Smooth muscle cell (in vitro differentiated cells): Measurements from ENCODE around the gene CCDC13. TPM values are rescaled to one million over a fixed set of nuclear protein-coding genes. Genes with fewer than 3 reads are reported as not detected.

Experiments used
- DNase-seq: peaks from one replicate; lab custom pipeline; 2025; ENCODE audit not compliant: unreplicated experiment; lab: John Stamatoyannopoulos, UW
- H2AFZ ChIP-seq: fragments of 200-600 bp; sonication (generic); 2 replicates; pipeline ENCODE4 v1.6.0; 2016; ENCODE audit warnings: antibody characterized with exemption, low read depth, mild to moderate bottlenecking
- H3F3A ChIP-seq: fragments of 200-600 bp; sonication (generic); 2 replicates; pipeline ENCODE4 v1.6.0; 2017; ENCODE audit warnings: antibody characterized with exemption, low read depth
- H3K27ac ChIP-seq: fragments of 200-600 bp; sonication (generic); 2 replicates; pipeline ENCODE4 v1.5.1; 2016; ENCODE audit warnings: low read depth, mild to moderate bottlenecking
- H3K27me3 ChIP-seq: fragments of 200-600 bp; sonication (generic); 2 replicates; pipeline ENCODE4 v1.6.1; 2016; ENCODE audit warnings: low read depth, mild to moderate bottlenecking
- H3K36me3 ChIP-seq: fragments of 200-600 bp; sonication (generic); 2 replicates; pipeline ENCODE4 v1.5.1; 2016; ENCODE audit warnings: low read depth
- H3K4me1 ChIP-seq: fragments of 200-600 bp; sonication (generic); 2 replicates; pipeline ENCODE4 v1.5.1; 2016; ENCODE audit warnings: low read depth
- H3K4me2 ChIP-seq: fragments of 200-600 bp; sonication (generic); 2 replicates; pipeline ENCODE4 v1.6.0; 2016; ENCODE audit warnings: mild to moderate bottlenecking
- H3K4me3 ChIP-seq: fragments of 200-600 bp; sonication (generic); 2 replicates; pipeline ENCODE4 v1.5.1; 2016; ENCODE audit warnings: mild to moderate bottlenecking
- H3K79me2 ChIP-seq: fragments of 200-600 bp; sonication (generic); 2 replicates; pipeline ENCODE4 v1.6.0; 2016; ENCODE audit warnings: low read depth, mild to moderate bottlenecking
- H3K9ac ChIP-seq: fragments of 200-600 bp; sonication (generic); 2 replicates; pipeline ENCODE4 v1.6.0; 2016; ENCODE audit warnings: low read depth
- H3K9me3 ChIP-seq: fragments of 200-600 bp; sonication (generic); replicated peaks from 2 replicates; pipeline ENCODE4 v1.5.1; 2016; ENCODE audit warnings: low read depth
- H4K20me1 ChIP-seq: fragments of 200-600 bp; sonication (generic); 2 replicates; pipeline ENCODE4 v1.6.0; 2016; ENCODE audit warnings: low read depth
- CTCF ChIP-seq: fragments of 200-600 bp; sonication (generic); IDR thresholded peaks from 2 replicates; pipeline ENCODE4 v1.5.1; 2017; ENCODE audit warnings: borderline replicate concordance, mild to moderate bottlenecking, antibody characterized with exemption; ENCODE audit not compliant: insufficient read depth, poor library complexity, severe bottlenecking
- whole genome bisulfite sequencing: methylation state at CpG from one replicate; pipeline ENCODE4 v1.1.7; 2016; ENCODE audit warnings: low lambda C conversion rate; 5-methylcytosine and 5-hydroxymethylcytosine counted together
- polyA plus RNA-seq: library from polyadenylated mRNA; unstranded; fragments of >200 nt; fragmentation: Nextera tagmentation; extraction: Ambion mirVana; gene quantifications from 2 replicates; pipeline ENCODE4 v1.2.1, GENCODE V29; 2016
- total RNA-seq: library from RNA; depleted of rRNA; stranded (reverse); fragments of >200 nt; gene quantifications from 2 replicates; pipeline ENCODE4 v1.2.3, GENCODE V29; 2014

Gene CCDC13
- total and polyA plus RNA-seq, 2 experiments from 2014 or later: not detected

- no peak overlapping the region for H3K27ac ChIP-seq
- no peaks in the 10 kb centered on the region for H3K36me3 ChIP-seq
- H3K4me3 ChIP-seq: no peak overlapping the region
- no peak for TF ChIP-seq CTCF
- DNase-seq: no peak
- peaks cover 4% of the 10 kb centered on the region for H3K4me1 ChIP-seq
- no peaks in the 10 kb centered on the region for H3K79me2 ChIP-seq
- no peaks in the 10 kb centered on the region for H4K20me1 ChIP-seq
- no peaks in the 10 kb centered on the region for H3K9me3 ChIP-seq
- 86% methylated on average over 3 of the region's 3 CpGs for WGBS
- no peak overlapping the region for H3K9ac ChIP-seq
- no peaks in the 10 kb centered on the region for H3F3A ChIP-seq
- no peaks in the 10 kb centered on the region for H3K27me3 ChIP-seq
- no peak overlapping the region for H3K4me2 ChIP-seq
- H2AFZ ChIP-seq: no peak overlapping the region
These were observed 44.2 kb downstream of the CCDC13 start for GRCh38 chr3:42728668-42729364.

- H3K4me1 ChIP-seq: peaks cover under 1% of the 10 kb centered on the region
- H3K36me3 ChIP-seq: no peaks in the 10 kb centered on the region
- 55% methylated on average over 3 of the region's 3 CpGs for WGBS
- no peaks in the 10 kb centered on the region for H3K27me3 ChIP-seq
- DNase-seq: no peak
- no peak overlapping the region for H2AFZ ChIP-seq
- H3K4me3 ChIP-seq: no peak overlapping the region
- no peaks in the 10 kb centered on the region for H4K20me1 ChIP-seq
- H3K79me2 ChIP-seq: no peaks in the 10 kb centered on the region
- H3K9ac ChIP-seq: no peak overlapping the region
- H3K9me3 ChIP-seq: no peaks in the 10 kb centered on the region
- H3K27ac ChIP-seq: no peak overlapping the region
- no peaks in the 10 kb centered on the region for H3F3A ChIP-seq
- H3K4me2 ChIP-seq: no peak overlapping the region
- no peak for TF ChIP-seq CTCF
These were observed 45.0 kb downstream of the CCDC13 start for GRCh38 chr3:42728056-42728455.

- DNase-seq: no peak
- Histone ChIP-seq H3K9ac (no peak overlapping the region), H3K4me2 (no peak overlapping the region), H3K9me3 (no peaks in the 10 kb centered on the region), H3F3A (no peaks in the 10 kb centered on the region), H4K20me1 (no peaks in the 10 kb centered on the region), H3K27ac (no peak overlapping the region), H3K4me1 (no peaks in the 10 kb centered on the region), H3K27me3 (no peaks in the 10 kb centered on the region), H3K4me3 (no peak overlapping the region), H3K36me3 (no peaks in the 10 kb centered on the region), H2AFZ (no peak overlapping the region), H3K79me2 (no peaks in the 10 kb centered on the region)
- WGBS: 95% methylated on average over 2 of the region's 2 CpGs
- TF ChIP-seq CTCF: no peak
These were observed 47.6 kb downstream of the CCDC13 start for GRCh38 chr3:42725454-42725853.

- no peaks in the 10 kb centered on the region for H3F3A ChIP-seq
- H3K4me3 ChIP-seq: no peak overlapping the region
- no peaks in the 10 kb centered on the region for H3K79me2 ChIP-seq
- no peak for DNase-seq
- no peak overlapping the region for H3K9ac ChIP-seq
- H3K4me2 ChIP-seq: no peak overlapping the region
- no peaks in the 10 kb centered on the region for H3K27me3 ChIP-seq
- H4K20me1 ChIP-seq: no peaks in the 10 kb centered on the region
- H3K36me3 ChIP-seq: no peaks in the 10 kb centered on the region
- no peaks in the 10 kb centered on the region for H3K4me1 ChIP-seq
- H3K27ac ChIP-seq: no peak overlapping the region
- WGBS: 81% methylated on average over 2 of the region's 2 CpGs
- TF ChIP-seq CTCF: no peak
- H3K9me3 ChIP-seq: no peaks in the 10 kb centered on the region
- H2AFZ ChIP-seq: no peak overlapping the region
These were observed 49.8 kb downstream of the CCDC13 start for GRCh38 chr3:42723219-42723618.
